Sigmoid colon (tissue), 4 donors: ENCODE measurements around the gene ARSD.

Experiments
- EP300 ChIP-seq, 4 donors: sonication (generic); formaldehyde crosslinking; IDR thresholded peaks; one replicate each; pipeline ENCODE4 v1.6.1; 2017; ENCODE audit warnings: antibody characterized with exemption in 4 of 4
- POLR2A ChIP-seq, 2 donors: fragments of 450-650 bp; IDR thresholded peaks; one replicate each; pipeline ENCODE4 v1.6.1; 2016; ENCODE audit warnings: antibody characterized with exemption in 2 of 2, mild to moderate bottlenecking in 2 of 2, moderate library complexity in 2 of 2
- POLR2AphosphoS5 ChIP-seq, 4 donors: sonication (generic); formaldehyde crosslinking; IDR thresholded peaks; one replicate each; pipeline ENCODE4 v1.6.1; 2017; ENCODE audit warnings: antibody characterized with exemption in 4 of 4
- TF ChIP-seq, protein P1 (sequence below), 4 experiments: fragments of 450-650 bp in 3 of 4; fragments of 200-600 bp in 1 of 4; IDR thresholded peaks; one replicate each; pipeline ENCODE4 v1.5.1; 2016 to 2019; ENCODE audit warnings: antibody characterized with exemption in 4 of 4, mild to moderate bottlenecking in 3 of 4, moderate library complexity in 2 of 4

GRCh38 chrX:2902841-2903240 is 26.3 kb downstream of the ARSD start:
- TF ChIP-seq, protein P1, sequence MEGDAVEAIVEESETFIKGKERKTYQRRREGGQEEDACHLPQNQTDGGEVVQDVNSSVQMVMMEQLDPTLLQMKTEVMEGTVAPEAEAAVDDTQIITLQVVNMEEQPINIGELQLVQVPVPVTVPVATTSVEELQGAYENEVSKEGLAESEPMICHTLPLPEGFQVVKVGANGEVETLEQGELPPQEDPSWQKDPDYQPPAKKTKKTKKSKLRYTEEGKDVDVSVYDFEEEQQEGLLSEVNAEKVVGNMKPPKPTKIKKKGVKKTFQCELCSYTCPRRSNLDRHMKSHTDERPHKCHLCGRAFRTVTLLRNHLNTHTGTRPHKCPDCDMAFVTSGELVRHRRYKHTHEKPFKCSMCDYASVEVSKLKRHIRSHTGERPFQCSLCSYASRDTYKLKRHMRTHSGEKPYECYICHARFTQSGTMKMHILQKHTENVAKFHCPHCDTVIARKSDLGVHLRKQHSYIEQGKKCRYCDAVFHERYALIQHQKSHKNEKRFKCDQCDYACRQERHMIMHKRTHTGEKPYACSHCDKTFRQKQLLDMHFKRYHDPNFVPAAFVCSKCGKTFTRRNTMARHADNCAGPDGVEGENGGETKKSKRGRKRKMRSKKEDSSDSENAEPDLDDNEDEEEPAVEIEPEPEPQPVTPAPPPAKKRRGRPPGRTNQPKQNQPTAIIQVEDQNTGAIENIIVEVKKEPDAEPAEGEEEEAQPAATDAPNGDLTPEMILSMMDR (IDR thresholded peaks at IDR 0.05) = no peak
- no peak for TF ChIP-seq POLR2A (IDR thresholded peaks at IDR 0.05)
- TF ChIP-seq EP300 (IDR thresholded peaks at IDR 0.05) = no peak
- TF ChIP-seq POLR2AphosphoS5 (IDR thresholded peaks at IDR 0.05) = no peak
